MM.1S (cell line): ENCODE data around the gene LILRA1.

Experiments
- CTCF ChIP-seq: fragments of 300-600 bp; sonication (generic); IDR thresholded peaks from 2 replicates; pipeline ENCODE4 v1.5.1; 2016; ENCODE audit warnings: antibody characterized with exemption, low read length, mixed read lengths
- EZH2 ChIP-seq: fragments of 300-600 bp; sonication (generic); optimal IDR thresholded peaks from 2 replicates; pipeline ENCODE3; 2017; ENCODE audit warnings: low read depth, mild to moderate bottlenecking, antibody characterized with exemption, low read length, mixed read lengths

- TF ChIP-seq CTCF: no peak
- no peak for TF ChIP-seq EZH2
These were observed 50.6 kb downstream of the LILRA1 start for GRCh38 chr19:54644056-54644455.
